Spinal cord (tissue), 10 donors: ENCODE data around the gene ARL13B. TPM values are rescaled to one million over a fixed set of nuclear protein-coding genes. Genes with fewer than 3 reads are reported as not detected.
"Not testable (repeated sequence)": the region's sequence is repeated elsewhere in the genome, so short reads cannot be mapped to it uniquely, and the experiment has no call there.

Source experiments
- DNase-seq, 6 donors: peaks; one replicate each; pipeline versions ENCODE4 v3.0.0 to v3.0.0-alpha.2; 2013 to 2015; ENCODE audit warnings: low spot score in 6 of 6, low read depth in 4 of 6
- H3K27ac ChIP-seq: one replicate; pipeline ENCODE4 v1.5.1; 2013; ENCODE audit warnings: low read depth, low read length, control low read depth
- H3K27me3 ChIP-seq: one replicate; pipeline ENCODE4 v1.6.1; 2013; ENCODE audit warnings: low read length; ENCODE audit not compliant: control insufficient read depth, insufficient read depth
- H3K36me3 ChIP-seq: one replicate; pipeline ENCODE4 v1.6.1; 2013; ENCODE audit warnings: low read length; ENCODE audit not compliant: control insufficient read depth, insufficient read depth
- H3K4me1 ChIP-seq: one replicate; pipeline ENCODE4 v1.6.1; 2013; ENCODE audit warnings: low read length; ENCODE audit not compliant: control insufficient read depth, insufficient read depth
- H3K4me3 ChIP-seq: one replicate; pipeline ENCODE4 v1.5.1; 2013; ENCODE audit warnings: low read depth, low read length, control low read depth
- H3K9me3 ChIP-seq: one replicate; pipeline ENCODE4 v1.6.1; 2013; ENCODE audit warnings: low read length; ENCODE audit not compliant: control insufficient read depth, insufficient read depth
- WGBS: methylation state at CpG from one replicate; pipeline ENCODE4 v1.1.5; 2013; ENCODE audit warnings: missing lambda C conversion rate; ENCODE audit not compliant: insufficient coverage; 5-methylcytosine and 5-hydroxymethylcytosine counted together
- polyA plus RNA-seq, 2 donors: library from polyadenylated mRNA; unstranded; fragments of 120-200 nt; gene quantifications; one replicate each; pipeline ENCODE4 v1.2.1, GENCODE V29; 2013; ENCODE audit not compliant: insufficient read length in 2 of 2
- total RNA-seq, 2 donors: library from RNA; depleted of rRNA in 1 of 2; stranded (reverse); fragments of 120-200 nt in 1 of 2; fragments of >200 nt in 1 of 2; gene quantifications; one replicate each; pipeline versions ENCODE4 v1.2.3 to v1.2.4, GENCODE V29; 2013 to 2014
- donor health status: healthy.

Gene ARL13B
- total and polyA plus RNA-seq, 4 donors: 10.5 to 19.2 (median 16.2) TPM

GRCh38 chr3:94066506-94067500, 86.8 kb downstream of the ARL13B start:
- H3K9me3 ChIP-seq: no peaks in the 10 kb centered on the region
- WGBS: 88% methylated on average over 2 of the region's 6 CpGs
- H3K27me3 ChIP-seq: no peaks in the 10 kb centered on the region
- peaks cover 2% of the 10 kb centered on the region for H3K36me3 ChIP-seq
- H3K4me3 ChIP-seq: no peak overlapping the region
- no peak overlapping the region for H3K27ac ChIP-seq
- H3K4me1 ChIP-seq: peaks cover 6% of the 10 kb centered on the region
- DNase-seq: no peak

- H3K27me3 ChIP-seq: no peaks in the 10 kb centered on the region
- no peak overlapping the region for H3K4me3 ChIP-seq
- peak in 2 of 6 donors; percentile 15 to 40 for DNase-seq
- no peaks in the 10 kb centered on the region for H3K9me3 ChIP-seq
- peaks cover 4% of the 10 kb centered on the region for H3K36me3 ChIP-seq
- no CpG with 5 or more reads among the region's 4 CpGs for WGBS
- no peaks in the 10 kb centered on the region for H3K4me1 ChIP-seq
- H3K27ac ChIP-seq: no peak overlapping the region
Observed at GRCh38 chr3:94069194-94069813, 89.3 kb downstream of the ARL13B start.

DNA sequence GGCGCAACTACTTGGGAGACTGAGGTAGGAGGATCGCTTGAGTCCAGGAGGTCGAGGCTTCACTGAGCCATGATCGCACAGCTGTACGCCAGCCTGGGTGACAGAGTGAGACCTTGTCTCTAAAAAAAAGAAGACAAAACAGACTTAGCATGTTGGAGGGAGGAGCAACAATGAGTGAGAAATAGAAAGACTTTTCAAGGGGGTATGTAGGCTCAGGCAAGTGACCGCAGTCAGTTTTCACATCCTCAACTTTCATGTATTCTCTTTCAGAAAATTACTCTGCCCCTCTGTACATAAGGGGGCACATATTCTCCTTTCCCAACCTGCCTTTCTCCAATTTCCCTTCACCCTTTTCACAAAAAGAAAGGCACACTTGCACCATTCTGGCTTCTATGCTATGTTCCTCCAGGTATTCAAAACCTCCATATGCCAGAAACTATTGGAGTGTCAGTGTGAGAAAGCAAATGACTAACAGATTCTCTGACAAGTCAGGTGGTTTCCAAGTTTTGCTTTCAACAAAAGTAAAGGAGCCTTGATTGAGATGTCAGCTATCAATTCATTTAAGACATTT, 90.5 kb downstream of the ARL13B start:
- Histone ChIP-seq H3K36me3 (peaks cover 4% of the 10 kb centered on the region), H3K4me3 (no peak overlapping the region), H3K27me3 (no peaks in the 10 kb centered on the region), H3K4me1 (no peaks in the 10 kb centered on the region), H3K9me3 (no peaks in the 10 kb centered on the region), H3K27ac (no peak overlapping the region)
- WGBS: 95% methylated on average over 6 of the region's 6 CpGs
- no peak for DNase-seq

GRCh38 chr3:94071713-94072284, 91.8 kb downstream of the ARL13B start:
- DNase-seq: no peak
- WGBS: no CpG with 5 or more reads among the region's 4 CpGs
- no peaks in the 10 kb centered on the region for H3K27me3 ChIP-seq
- H3K9me3 ChIP-seq: no peaks in the 10 kb centered on the region
- H3K36me3 ChIP-seq: peaks cover 4% of the 10 kb centered on the region
- no peak overlapping the region for H3K27ac ChIP-seq
- H3K4me1 ChIP-seq: no peaks in the 10 kb centered on the region
- no peak overlapping the region for H3K4me3 ChIP-seq

- DNase-seq: no peak
- Histone ChIP-seq H3K27ac (no peak overlapping the region), H3K9me3 (no peaks in the 10 kb centered on the region), H3K4me3 (no peak overlapping the region), H3K27me3 (no peaks in the 10 kb centered on the region), H3K4me1 (no peaks in the 10 kb centered on the region), H3K36me3 (peaks cover 4% of the 10 kb centered on the region)
- 100% methylated on average over 3 of the region's 3 CpGs for WGBS
Observed at GRCh38 chr3:94076055-94076454, 96.1 kb downstream of the ARL13B start.

DNA sequence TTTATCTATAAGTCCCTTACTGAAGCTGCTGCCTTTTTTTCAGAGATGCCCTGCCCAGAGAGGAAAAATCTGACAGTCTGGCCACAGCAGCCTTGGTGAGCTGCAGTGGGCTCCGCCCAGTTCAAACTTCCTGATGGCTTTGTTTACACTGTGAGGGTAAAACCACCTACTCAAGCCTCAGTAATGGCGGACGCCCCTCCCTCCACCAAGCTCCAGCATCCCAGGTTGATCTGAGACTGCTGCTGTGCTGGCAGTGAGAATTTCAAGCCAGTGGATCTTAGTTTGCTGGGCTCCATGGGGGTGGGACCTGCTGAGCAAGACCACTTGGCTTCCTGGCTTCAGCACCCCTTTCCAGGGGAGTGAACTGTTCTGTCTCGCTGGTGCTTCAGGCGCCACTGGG, 100.6 kb downstream of the ARL13B start:
- DNase-seq, H3K4me3 ChIP-seq, H3K27ac ChIP-seq, H3K36me3 ChIP-seq, H3K27me3 ChIP-seq, H3K4me1 ChIP-seq, H3K9me3 ChIP-seq: not testable (repeated sequence)
- WGBS: 93% methylated on average over 5 of the region's 5 CpGs

DNA sequence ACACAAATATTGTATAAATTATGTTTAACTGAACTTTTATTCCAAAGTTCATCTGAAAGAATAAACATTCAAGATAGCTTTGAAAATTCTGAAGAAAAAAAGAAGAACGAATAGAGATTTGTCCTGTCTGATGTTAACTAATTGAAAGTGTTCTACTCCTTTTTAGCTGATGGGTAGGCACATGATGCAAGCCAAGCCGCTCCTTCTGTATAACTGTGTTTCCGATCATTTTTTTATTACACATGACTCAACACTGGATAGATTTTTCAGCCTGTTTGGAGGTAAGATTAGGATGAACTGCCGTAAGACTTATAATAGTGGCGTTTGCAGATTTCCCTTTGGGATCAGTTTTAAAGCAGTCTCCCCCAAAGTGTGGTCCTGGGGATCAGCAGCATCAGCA, 101.9 kb downstream of the ARL13B start:
- Histone ChIP-seq H3K27ac (no peak overlapping the region), H3K4me1 (no peaks in the 10 kb centered on the region), H3K9me3 (no peaks in the 10 kb centered on the region), H3K4me3 (no peak overlapping the region), H3K36me3 (peaks cover 9% of the 10 kb centered on the region), H3K27me3 (no peaks in the 10 kb centered on the region)
- no peak for DNase-seq
- WGBS: 100% methylated on average over 3 of the region's 5 CpGs

DNA sequence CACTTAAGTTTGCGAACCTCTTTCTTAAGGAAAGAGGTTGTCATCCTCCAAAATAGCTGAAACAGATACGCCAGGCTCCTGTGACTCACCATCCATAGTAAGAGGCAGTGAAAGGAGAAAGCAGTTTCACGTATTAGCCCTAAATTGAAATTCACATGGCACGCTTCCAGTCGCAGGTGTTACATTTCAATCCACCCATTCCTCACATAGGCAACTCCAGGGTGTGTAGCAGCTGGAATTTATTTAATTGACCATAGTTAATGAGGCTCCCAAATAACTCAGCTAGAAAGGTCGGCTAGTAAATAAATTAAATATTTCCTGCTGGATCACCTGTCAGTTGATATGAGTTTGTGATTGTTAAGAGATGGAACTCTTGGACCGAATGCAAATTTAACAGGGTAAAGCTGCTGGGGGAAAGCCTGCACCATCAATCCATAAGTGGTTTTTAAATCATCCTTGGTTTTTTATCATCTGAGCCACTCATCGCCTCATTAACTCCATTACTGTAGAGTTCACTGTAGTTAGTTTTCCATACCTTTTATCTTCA, 102.5 kb downstream of the ARL13B start:
- Histone ChIP-seq H3K36me3 (peaks cover 9% of the 10 kb centered on the region), H3K27me3 (no peaks in the 10 kb centered on the region), H3K4me3 (no peak overlapping the region), H3K9me3 (no peaks in the 10 kb centered on the region), H3K4me1 (no peaks in the 10 kb centered on the region), H3K27ac (no peak overlapping the region)
- DNase-seq: peak in 1 of 6 donors; percentile 50
- WGBS: 80% methylated on average over 2 of the region's 8 CpGs

DNA sequence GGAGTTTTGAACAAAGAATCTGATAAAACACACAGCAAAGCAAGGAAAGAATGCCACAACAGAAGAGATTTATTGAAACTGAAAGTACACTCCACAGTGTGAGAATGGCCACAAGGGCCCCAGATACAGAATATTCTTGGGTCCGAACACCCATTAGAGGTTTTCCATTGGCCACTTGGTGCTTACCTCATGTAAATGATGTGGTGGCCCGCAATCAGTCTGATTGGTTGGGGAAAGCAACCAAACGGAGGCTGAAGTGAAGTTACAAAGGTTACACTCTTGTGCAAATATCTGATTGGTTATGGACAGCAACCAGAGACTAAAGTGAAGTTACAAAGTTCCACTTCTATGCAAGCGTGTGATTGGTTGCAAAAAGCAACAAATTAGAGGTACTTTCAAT, 103.3 kb downstream of the ARL13B start:
- Histone ChIP-seq H3K4me1 (no peaks in the 10 kb centered on the region), H3K27me3 (no peaks in the 10 kb centered on the region), H3K36me3 (peaks cover 9% of the 10 kb centered on the region), H3K27ac (no peak overlapping the region), H3K4me3 (no peak overlapping the region), H3K9me3 (no peaks in the 10 kb centered on the region)
- 88% methylated on average over 3 of the region's 4 CpGs for WGBS
- DNase-seq: no peak
